GM12875 (cell line): ENCODE measurements around the gene FMOD.

ENCODE experiments used
- H3K4me3 ChIP-seq: one replicate; pipeline ENCODE4 v1.5.1; 2011; ENCODE audit warnings: low read depth, low read length, control low read depth
- TF ChIP-seq, protein P1 (sequence below): IDR thresholded peaks from 2 replicates; pipeline ENCODE4 v1.5.1; 2011; ENCODE audit warnings: low read depth, mild to moderate bottlenecking, control low read depth, inconsistent platforms, low read length, moderate library complexity, borderline replicate concordance; ENCODE audit not compliant: insufficient read depth

Gene FMOD

DNA sequence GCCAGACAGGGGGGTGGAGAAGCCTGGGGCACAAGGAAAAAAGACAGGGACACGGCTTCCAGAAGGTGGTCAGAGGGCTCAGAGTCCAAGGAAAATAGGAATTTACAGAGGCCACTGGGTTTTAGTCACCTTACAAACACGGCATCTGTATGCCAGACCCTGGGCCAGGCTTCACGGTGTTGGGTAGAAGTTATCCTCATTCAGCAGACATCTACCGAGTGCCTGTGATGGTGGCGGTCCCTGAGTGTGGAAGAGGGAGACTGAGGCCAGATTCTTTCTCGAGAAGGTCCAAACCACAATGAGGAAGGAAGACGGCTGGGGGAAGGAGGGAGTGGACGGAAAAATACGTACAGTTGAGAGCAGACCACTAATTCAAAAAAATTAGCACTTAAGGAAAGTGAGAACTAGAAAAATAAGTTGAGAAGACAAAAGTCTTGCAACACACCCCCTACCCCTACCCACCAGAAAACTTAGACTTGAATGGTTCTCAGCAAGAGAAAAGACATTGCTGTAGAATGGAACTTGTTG is 46.5 kb downstream of the FMOD start:
- H3K4me3 ChIP-seq, result peak overlapping the region; percentile 95
- TF ChIP-seq, protein P1, sequence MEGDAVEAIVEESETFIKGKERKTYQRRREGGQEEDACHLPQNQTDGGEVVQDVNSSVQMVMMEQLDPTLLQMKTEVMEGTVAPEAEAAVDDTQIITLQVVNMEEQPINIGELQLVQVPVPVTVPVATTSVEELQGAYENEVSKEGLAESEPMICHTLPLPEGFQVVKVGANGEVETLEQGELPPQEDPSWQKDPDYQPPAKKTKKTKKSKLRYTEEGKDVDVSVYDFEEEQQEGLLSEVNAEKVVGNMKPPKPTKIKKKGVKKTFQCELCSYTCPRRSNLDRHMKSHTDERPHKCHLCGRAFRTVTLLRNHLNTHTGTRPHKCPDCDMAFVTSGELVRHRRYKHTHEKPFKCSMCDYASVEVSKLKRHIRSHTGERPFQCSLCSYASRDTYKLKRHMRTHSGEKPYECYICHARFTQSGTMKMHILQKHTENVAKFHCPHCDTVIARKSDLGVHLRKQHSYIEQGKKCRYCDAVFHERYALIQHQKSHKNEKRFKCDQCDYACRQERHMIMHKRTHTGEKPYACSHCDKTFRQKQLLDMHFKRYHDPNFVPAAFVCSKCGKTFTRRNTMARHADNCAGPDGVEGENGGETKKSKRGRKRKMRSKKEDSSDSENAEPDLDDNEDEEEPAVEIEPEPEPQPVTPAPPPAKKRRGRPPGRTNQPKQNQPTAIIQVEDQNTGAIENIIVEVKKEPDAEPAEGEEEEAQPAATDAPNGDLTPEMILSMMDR, result no peak

DNA sequence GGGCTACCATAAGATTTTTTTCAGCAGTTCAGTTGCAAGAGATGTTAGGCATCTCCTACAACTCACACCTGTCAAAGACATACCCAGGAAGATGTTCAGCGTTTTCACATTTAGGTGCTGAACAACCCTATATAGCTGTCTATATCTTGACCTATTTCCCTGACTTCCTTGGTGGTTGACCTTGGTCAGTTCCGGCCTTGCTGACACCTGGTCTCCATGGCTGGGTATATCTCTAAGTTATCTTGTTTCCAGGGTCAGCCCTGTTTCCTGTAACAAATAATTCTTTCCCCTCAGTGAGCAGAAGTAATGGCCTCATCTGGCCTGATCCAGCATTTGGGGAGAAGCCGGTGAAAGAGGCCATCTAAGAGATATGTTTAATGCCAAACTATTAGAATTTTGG is 48.0 kb downstream of the FMOD start:
- H3K4me3 ChIP-seq, result no peak overlapping the region
- TF ChIP-seq, protein P1, result no peak

DNA sequence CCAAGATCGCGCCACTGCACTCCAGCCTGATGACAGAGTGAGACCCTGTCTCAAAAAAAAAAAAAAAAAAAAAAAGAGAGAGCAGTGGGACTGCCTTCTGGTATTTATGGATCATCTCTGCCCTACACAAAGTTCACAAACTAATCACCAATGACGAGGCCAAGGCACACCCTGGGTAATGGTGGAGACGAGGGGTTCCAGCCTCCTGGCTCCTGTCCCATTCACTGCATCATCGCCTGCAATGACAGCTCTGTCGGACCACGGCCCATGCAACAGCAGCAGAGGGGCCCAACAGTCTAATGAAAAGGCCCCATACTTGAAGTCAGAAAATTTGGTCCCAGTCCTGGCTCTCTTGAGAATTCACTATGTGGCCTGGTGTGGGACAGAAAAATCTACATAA is 48.5 kb downstream of the FMOD start:
- no peak overlapping the region for H3K4me3 ChIP-seq
- TF ChIP-seq, protein P1, result no peak

DNA sequence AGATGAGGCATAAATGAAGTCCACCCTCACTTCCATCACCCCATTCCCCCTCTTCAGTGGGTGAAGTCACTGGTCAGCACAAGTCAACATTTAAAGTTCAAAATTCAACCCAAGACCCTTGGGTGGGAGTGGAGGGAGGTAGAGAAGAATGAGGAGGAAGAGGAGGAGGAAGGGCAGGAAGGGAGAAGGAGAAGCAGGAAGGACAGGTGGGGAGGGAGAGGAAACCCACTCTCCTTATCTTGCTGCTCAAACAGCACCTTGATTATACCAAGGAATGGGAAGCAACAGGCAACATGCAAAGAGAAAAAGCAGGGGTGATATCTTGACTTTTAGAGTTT is 49.6 kb downstream of the FMOD start:
- TF ChIP-seq, protein P1, result no peak
- H3K4me3 ChIP-seq, result peak overlapping the region; percentile 3

DNA sequence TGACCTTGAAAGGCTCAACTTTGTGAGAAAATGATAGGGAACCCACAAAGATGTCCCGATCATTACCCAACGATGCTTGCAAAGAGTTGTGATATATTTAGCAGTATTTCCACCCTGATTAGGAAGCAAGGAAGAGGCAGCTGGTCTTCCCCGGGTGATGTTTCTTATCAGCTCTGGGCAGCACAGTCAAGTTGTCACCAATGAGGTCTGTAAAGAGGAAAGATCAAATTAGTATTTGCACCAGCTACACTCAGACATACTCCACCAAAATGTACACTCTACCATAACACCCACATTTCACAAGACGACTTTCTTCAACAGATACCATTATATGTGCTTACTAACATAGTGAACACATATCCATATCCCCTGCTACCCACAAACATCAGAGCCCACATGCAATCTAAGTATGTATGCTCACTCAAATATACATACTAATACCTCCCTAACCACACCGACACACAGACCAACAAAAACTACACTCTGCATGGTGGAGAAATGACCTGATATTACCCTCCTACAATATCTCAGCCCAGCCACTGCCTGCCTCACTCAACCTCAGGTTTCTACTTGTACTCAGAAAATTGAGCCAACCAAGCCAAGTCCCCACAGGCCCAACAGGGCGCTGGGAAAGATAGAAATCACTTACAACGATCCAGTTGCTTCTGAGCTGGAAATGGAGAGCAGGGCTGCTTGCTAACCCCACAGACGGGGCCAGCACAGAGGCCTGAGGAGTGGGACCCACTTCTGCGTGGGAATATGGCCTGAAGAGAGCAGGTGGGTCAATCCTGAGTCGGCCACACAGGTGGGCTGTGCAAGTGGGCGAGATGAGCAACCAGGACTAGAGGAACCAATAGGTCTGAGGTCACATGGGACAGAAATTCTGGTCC is 50.2 kb downstream of the FMOD start:
- TF ChIP-seq, protein P1, result no peak
- H3K4me3 ChIP-seq, result peak overlapping the region; percentile 19

DNA sequence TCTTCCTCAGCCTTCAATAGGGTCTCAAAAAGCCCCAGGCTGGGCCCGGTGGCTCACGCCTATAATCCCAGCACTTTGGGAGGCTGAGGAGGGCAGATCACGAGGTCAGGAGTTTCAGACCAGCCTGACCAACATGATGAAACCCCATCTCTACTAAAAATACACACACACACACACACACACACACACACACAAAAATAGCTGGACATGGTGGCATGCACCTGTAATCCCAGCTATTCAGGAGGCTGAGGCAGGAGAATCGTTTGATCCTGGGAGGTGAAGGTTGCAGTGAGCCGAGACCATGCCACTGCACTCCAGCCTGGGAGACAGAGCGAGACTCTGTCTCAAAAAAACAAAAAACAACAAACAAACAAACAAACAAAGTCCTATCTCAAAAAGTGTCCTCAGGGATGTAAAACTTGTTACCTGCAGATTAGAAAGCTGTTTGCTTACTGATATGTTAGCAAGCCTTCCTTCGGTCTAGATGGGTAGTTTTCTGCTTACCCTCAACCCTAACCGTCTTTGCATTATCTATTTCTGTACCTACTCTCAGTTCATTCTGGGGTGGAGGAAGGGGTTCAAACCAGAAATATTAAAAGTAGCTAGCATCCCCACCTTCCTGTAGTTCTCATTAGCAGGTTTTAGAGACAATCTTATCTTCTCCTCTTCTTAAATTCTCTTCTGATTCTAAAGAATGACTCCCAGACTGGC is 51.0 kb downstream of the FMOD start:
- H3K4me3 ChIP-seq, result peak overlapping the region; percentile 19

DNA sequence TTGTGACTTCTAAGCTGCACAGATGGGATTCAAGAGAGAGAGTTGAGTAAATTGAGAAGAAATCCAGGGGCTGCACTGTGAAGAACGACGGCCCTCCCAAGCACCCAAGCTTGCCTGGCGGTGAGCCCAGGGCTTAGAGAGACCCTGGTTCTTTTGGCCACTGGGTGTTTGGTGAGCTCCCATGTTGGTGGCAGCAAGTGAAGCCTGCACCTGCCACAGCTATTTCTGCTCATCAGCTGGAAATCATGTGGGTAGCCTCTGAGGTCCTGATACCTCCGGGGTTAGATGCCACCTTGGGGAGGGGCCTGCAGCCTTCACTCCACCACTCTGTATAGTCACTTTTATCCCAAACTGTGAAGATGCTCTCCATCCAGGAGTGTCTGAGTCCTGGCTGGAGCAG is 51.8 kb downstream of the FMOD start:
- TF ChIP-seq, protein P1, result 0 out of 2 replicates have a peak, but pooled peaks have one; percentile 11
- H3K4me3 ChIP-seq, result peak overlapping the region; percentile 8
